Head of caudate nucleus (tissue), 42 donors: Measurements from ENCODE around the gene GRK4.

ENCODE experiments used
- DNase-seq, 42 donors: peaks; one replicate each; pipeline versions ENCODE4 v3.0.0 to v3.0.0-alpha.2; 2020 to 2021; ENCODE audit warnings: mixed read lengths in 7 of 42
- intact Hi-C: fragments of 100-400 bp; cut with DNase I; formaldehyde crosslinking; loops from one replicate; pipeline ENCODE4 v1.15.0; 2022

The GRK4 gene

GRCh38 chr4:2929469-2929868 is 33.9 kb upstream of the GRK4 start:
- intact Hi-C loops: no loop called here

DNA sequence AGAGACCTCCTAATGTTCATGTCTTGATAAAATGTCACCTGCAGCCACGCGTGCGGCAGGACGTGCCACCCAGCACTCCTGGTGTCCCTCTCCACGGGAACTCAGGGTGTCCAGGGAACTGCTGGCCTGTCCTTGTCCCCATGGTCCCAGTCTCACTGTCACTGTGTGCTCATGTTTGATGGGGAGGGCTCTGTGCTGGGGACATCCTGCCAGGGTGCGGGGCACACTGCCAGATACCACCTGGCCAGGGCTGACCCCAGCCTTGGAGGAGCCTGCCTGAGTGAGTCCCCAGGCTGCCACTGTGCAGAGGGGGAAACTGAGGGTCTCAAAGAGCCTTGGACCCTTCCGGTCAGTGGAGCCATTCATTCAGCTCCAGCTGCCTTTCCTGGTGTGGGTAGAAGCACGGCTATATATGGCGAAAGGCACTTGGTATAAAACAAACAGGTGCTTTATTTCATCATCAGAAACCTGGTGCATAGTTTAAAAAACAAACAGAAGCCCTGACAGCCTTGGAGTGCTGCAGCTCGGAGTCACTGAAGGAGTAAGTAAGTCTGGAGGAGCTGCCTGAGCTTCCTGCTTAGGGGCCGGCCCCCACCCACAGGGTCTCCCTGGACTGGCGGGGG is 33.1 kb upstream of the GRK4 start:
- intact Hi-C loops: loop anchor here (5.0 to 10.0 kb wide), 2 partner anchors 88 to 165 kb away; partner anchors contain the start of gene ADD1
- DNase-seq: peak in 9 of 42 donors; percentile 1 to 39 (median 11)

More at GRCh38 chr4:2929469-2929868, 33.9 kb upstream of the GRK4 start:
- peak in 9 of 42 donors; percentile 3 to 59 (median 16) for DNase-seq

DNA sequence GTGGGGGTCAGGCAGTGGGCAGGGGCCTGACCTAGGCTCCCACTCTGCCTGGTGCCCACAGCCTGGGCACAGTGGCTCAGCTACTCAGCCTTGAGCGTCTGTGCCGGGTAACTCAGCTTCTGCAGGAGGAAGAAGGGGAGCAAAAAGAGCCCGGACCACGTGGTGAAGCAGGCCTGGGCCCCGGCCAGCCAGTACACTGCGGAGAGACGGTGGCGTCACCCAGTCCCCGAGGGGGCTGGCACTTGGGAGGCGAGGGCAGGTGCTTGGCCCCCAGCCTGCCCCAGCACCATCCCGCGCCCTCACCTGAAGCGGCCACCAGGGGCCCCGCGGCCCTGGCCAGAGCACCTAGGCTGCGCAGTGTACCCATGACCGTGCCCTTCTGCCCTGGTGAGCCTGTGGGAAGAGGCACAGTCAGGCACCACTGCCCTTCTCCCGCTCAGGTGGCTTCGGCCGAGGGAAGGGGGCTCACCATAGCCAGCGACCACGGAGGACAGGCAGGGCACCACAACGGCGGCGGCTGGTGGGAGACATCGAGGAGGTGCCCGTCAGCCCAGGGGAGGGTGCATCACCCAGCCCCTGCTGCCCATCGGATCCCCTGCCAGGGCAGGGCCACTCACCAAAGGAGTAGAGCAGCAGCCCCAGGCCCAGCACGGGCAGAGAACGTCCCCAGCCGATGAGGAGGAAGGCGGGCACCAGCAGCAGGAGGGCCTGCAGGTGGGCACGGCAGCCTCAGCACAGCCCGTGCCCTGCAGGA is 32.4 kb upstream of the GRK4 start:
- intact Hi-C loops: loop anchor here (5.0 to 10.0 kb wide), 2 partner anchors 89 to 166 kb away; partner anchors contain the start of gene ADD1

DNA sequence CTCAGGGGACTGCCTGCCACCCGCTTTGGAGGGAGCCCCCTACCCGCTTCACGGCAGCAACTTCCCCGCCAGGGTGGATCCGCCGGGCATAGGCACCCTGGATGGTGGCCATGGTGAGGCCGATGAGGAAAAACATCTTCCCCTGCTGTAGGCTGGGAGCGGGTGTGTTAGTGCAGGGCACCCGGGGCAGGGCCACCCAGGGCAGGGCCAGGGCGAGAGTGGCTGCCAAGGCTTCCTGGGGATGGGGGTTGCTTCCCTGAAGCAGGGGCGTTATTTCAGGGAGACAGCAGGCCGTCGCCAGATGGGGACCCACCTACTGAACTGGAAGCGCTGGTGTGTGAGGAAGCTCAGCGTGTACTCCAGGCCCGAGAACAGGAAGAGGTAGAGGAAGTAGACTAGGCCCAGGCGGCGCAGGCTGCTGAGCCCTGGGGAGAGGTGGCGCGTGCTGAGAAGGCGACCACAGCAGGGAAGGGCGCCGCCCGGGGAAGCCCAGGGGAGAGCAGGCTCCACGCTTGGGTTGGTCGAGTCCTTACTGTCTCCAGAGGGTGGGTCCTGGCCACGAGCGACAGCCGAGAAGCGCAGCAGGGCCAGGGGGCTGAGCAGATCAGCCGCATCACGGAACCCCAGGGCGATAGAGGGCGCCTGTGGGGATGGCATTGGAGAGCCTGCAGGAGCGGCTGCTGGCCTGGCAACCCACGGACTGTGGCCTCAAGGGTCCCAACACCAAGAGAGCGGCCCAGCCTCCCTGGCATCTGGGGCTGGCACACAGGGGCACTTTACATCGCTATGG is 31.7 kb upstream of the GRK4 start:
- intact Hi-C loops: loop anchor here (5.0 to 10.0 kb wide), 2 partner anchors 89 to 167 kb away; partner anchors contain the start of gene ADD1
- peak in 27 of 42 donors; percentile 11 to 72 (median 43) for DNase-seq

More for the DNA sequence above, 32.4 kb upstream of the GRK4 start:
- peak in 34 of 42 donors; percentile 30 to 86 (median 64) for DNase-seq

DNA sequence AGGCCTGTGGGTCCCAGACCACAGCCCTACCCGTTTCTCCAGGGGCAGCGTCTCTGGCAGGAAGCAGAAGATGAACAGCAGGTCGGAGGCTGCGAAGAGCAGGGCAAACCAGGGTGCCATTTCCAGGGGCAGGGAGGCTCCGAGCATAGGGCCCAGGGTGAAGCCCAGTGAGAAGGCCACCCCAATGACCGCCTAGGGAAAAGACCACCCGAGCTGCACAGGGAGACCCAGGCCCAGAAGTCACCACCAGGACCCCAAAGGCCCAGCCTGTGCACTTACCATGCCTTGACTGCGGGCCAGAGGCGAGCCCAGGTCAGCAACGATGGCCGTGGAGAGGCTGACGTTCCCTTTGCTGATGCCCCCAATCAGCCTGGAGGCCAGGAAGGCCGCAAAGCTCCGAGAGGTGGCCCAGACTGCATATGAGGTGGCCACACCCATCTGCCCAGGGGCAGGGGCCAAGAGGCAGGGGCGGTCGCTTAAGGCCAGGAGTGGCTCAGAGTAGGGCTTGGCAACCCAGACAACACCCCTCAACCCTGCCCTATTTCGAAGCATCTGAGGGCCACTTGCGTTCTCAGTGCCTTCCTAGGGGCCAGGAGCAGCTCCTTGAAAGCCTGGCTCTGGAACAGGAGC is 30.9 kb upstream of the GRK4 start:
- peak in 7 of 42 donors; percentile 0 to 45 (median 11) for DNase-seq
- intact Hi-C loops: loop anchor here (5.0 to 10.0 kb wide), 2 partner anchors 90 to 168 kb away; partner anchors contain the start of gene ADD1

GRCh38 chr4:2932951-2933565 is 30.3 kb upstream of the GRK4 start:
- intact Hi-C loops: loop anchor here (5.0 to 10.0 kb wide), 2 partner anchors 91 to 168 kb away; partner anchors contain the start of gene ADD1
- peak in 5 of 42 donors; percentile 1 to 44 (median 9) for DNase-seq

DNA sequence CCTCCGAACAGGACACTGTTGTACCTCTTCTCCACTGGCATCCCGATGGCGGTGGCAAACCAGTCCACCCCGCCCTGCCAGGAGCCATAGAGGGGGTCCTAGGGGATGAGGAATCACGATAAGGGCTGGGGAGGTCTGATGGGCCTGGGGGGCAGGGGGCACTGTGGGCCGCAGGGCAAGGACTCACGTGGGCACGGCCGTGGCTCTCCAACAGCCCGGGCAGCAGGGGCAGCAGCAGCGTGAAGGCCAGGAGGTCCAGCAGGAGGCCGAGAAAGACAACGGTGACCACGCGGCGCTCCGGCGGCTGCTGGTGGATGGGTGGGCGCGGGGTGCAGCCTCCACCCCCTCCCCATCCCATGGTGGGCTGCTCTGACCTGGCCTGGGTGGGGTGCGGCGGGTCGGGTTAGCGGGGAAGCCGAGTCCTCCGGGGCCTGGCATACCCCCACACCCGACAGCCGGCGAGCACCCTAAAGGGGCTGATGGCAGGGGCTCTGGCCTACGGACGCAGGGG is 29.8 kb upstream of the GRK4 start:
- intact Hi-C loops: loop anchor here (5.0 to 10.0 kb wide), 2 partner anchors 91 to 169 kb away; partner anchors contain the start of gene ADD1
- DNase-seq: peak in 7 of 42 donors; percentile 1 to 50 (median 9)

- DNase-seq: peak in 19 of 42 donors; percentile 1 to 60 (median 43)
- intact Hi-C loops: loop anchor here (5.0 to 10.0 kb wide), 2 partner anchors 92 to 169 kb away; partner anchors contain the start of gene ADD1
Measured at GRCh38 chr4:2934077-2934812, 29.1 kb upstream of the GRK4 start.

- intact Hi-C loops: loop anchor here (5.0 to 10.0 kb wide), 2 partner anchors 93 to 170 kb away; partner anchors contain the start of gene ADD1
- DNase-seq: peak; percentile 79 to 97 (median 93)
Measured at GRCh38 chr4:2934813-2935761, 28.3 kb upstream of the GRK4 start.

- peak in 5 of 42 donors; percentile 0 to 41 (median 34) for DNase-seq
- intact Hi-C loops: loop anchor here (10.0 kb wide), 1 partner anchor 171 kb away; no protein-coding TSS in a partner anchor
Measured at GRCh38 chr4:2935762-2936743, 27.3 kb upstream of the GRK4 start.

GRCh38 chr4:2936773-2937145 is 26.6 kb upstream of the GRK4 start:
- intact Hi-C loops: loop anchor here (10.0 kb wide), 1 partner anchor 172 kb away; no protein-coding TSS in a partner anchor
- peak in 5 of 42 donors; percentile 8 to 53 (median 45) for DNase-seq

DNA sequence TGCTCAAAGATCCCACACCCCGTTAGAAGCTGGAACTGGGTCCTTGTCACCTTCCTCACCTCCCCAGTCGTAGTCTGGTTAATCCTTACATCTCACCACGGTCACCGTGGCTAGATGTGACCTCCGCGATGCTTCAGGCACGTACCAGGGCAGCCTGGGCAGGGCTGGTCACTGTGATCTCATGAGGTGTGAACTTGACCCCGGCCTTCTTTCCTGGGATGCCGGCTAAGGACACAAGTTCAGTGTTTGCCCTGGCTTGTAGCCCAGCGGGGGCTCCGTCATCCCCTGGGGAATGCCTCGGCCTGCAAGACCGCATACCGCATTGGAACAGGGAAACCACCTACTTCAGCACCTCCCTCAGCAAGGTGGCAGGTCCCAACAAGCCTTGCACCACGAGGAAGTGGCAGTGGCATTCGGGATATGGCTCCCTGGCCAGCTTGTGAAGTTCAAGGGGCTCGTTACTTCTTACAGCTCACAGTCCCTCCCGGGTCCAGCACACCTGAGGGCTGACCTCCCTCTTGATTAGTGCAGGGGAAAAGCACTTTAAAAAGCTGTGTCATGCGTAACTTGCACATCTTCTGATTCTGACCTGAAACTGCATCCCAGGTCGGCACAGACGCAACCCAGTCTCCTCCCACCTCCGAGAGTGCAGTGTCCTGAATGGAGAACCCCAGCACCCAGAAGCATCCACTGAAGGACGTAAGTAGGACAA is 26.1 kb upstream of the GRK4 start:
- intact Hi-C loops: loop anchor here (10.0 kb wide), 1 partner anchor 173 kb away; no protein-coding TSS in a partner anchor
- DNase-seq: peak in 5 of 42 donors; percentile 0 to 39 (median 24)

DNA sequence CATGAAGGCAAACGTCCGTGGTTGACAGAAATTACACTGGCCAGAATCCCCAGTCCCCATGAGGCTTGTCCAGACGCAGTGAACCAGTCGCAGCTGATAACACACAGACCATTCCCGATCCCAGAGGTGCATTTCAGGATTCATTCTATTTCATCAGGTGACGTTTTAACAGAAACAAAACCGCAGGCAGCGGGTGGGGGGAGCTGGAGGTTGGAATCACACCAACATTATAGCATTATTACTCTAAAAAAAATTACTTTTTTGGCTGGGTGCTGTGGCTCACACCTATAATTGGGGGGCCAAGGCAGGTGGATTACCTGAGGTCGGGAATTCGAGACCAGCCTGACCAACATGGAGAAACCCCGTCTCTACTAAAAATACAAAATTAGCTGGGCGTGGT is 25.4 kb upstream of the GRK4 start:
- peak in 2 of 42 donors; percentile 6 to 7 for DNase-seq
- intact Hi-C loops: loop anchor here (10.0 kb wide), 1 partner anchor 173 kb away; no protein-coding TSS in a partner anchor

DNA sequence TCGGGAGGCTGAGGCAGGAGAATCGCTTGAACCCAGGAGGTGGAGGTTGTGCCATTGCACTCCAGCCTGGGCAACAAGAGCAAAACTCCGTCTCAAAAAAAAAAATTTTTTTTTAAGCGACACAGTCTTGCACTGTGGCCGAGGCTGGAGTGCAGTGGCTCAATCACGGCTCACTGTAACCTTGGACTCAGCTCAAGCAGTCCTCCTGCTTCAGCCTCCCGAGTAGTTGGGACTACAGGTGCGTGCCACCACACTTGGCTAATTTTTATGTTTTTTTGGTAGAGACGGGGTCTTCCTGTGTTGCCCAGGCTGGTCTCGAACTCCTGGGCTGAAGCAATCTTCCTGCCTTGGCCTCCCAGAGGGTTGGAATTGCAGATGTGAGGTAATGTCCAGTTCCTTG is 25.0 kb upstream of the GRK4 start:
- intact Hi-C loops: loop anchor here (10.0 kb wide), 1 partner anchor 174 kb away; no protein-coding TSS in a partner anchor
- peak in 2 of 42 donors; percentile 16 to 27 for DNase-seq
